AG04449 (cell line): Measurements from ENCODE around the gene PLCH2.

ENCODE experiments used
- CTCF ChIA-PET: fragments of 350-600 bp; formaldehyde crosslinking; extraction: SDS; loops from one replicate; lab custom pipeline; 2021; ENCODE audit warnings: antibody characterized with exemption; lab: Yijun Ruan, JAX
- POLR2A ChIA-PET: fragments of 400-600, 350-600 bp; formaldehyde crosslinking; extraction: SDS; loops from one replicate; lab custom pipeline; 2020; ENCODE audit warnings: antibody characterized with exemption, inconsistent platforms; lab: Yijun Ruan, JAX
- DNase-seq: peaks from one replicate; pipeline ENCODE4 v3.0.0-alpha.2; 2010; ENCODE audit warnings: low read depth, low spot score
- H3K4me3 ChIP-seq: 2 replicates; pipeline ENCODE4 v1.5.1; 2011; ENCODE audit warnings: low read depth, mild to moderate bottlenecking, control low read depth, low read length
- TF ChIP-seq, protein P1 (sequence below): IDR thresholded peaks from one replicate; pipeline ENCODE4 v1.5.1; 2011; ENCODE audit warnings: mild to moderate bottlenecking, moderate library complexity, low read length, control low read depth, inconsistent platforms; ENCODE audit not compliant: insufficient read depth; ENCODE audit errors: missing control alignments

The PLCH2 gene

GRCh38 chr1:2510366-2511155 lies 34.5 kb downstream of the PLCH2 start:
- H3K4me3 ChIP-seq: no peak overlapping the region
- DNase-seq: no peak
- ChIA-PET POLR2A (no interaction called here), CTCF (no interaction called here)
- TF ChIP-seq, protein P1, sequence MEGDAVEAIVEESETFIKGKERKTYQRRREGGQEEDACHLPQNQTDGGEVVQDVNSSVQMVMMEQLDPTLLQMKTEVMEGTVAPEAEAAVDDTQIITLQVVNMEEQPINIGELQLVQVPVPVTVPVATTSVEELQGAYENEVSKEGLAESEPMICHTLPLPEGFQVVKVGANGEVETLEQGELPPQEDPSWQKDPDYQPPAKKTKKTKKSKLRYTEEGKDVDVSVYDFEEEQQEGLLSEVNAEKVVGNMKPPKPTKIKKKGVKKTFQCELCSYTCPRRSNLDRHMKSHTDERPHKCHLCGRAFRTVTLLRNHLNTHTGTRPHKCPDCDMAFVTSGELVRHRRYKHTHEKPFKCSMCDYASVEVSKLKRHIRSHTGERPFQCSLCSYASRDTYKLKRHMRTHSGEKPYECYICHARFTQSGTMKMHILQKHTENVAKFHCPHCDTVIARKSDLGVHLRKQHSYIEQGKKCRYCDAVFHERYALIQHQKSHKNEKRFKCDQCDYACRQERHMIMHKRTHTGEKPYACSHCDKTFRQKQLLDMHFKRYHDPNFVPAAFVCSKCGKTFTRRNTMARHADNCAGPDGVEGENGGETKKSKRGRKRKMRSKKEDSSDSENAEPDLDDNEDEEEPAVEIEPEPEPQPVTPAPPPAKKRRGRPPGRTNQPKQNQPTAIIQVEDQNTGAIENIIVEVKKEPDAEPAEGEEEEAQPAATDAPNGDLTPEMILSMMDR: no peak

- TF ChIP-seq, protein P1: no peak
- DNase-seq: no peak
- POLR2A ChIA-PET: no interaction called here
- CTCF ChIA-PET: no interaction called here
- no peak overlapping the region for H3K4me3 ChIP-seq
Observed at GRCh38 chr1:2512862-2513421, 36.9 kb downstream of the PLCH2 start.

DNA sequence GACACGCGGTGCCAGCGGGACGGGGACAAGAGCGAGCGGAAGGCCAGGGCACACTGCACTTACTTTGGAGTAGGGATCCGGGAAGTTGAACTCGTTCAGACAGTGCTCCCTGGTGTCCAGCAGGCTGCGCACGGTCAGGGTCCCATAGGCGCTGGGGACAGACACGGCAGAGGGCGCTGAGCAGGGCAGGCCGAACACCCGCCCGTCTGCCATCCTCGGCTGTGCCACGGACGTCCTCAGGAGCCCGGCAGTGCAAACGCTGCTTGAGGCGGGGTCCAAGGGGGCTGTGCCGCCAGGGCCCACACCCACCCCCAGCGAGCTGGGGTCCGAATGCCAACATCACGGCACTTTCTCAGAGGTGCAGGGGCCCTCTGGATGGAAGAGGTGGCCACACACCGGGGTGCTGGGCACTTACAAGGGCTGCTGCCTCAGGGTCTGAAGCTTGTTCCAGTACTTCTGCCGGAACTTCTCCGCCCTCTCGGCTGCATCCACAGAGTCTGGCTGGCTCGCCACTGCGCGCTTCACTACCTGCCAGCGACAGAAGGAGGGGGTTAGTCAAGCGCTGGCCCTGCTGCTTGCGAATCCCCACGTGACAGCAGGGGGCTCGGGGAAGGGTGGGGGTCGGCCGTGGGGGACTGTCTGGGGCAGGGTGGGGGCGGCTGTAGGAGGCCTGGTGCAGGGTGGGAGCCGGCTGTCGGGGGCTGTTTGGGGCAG lies 38.0 kb downstream of the PLCH2 start:
- DNase-seq: no peak
- TF ChIP-seq, protein P1: no peak
- H3K4me3 ChIP-seq: no peak overlapping the region
- ChIA-PET POLR2A (no interaction called here), CTCF (no interaction called here)

DNA sequence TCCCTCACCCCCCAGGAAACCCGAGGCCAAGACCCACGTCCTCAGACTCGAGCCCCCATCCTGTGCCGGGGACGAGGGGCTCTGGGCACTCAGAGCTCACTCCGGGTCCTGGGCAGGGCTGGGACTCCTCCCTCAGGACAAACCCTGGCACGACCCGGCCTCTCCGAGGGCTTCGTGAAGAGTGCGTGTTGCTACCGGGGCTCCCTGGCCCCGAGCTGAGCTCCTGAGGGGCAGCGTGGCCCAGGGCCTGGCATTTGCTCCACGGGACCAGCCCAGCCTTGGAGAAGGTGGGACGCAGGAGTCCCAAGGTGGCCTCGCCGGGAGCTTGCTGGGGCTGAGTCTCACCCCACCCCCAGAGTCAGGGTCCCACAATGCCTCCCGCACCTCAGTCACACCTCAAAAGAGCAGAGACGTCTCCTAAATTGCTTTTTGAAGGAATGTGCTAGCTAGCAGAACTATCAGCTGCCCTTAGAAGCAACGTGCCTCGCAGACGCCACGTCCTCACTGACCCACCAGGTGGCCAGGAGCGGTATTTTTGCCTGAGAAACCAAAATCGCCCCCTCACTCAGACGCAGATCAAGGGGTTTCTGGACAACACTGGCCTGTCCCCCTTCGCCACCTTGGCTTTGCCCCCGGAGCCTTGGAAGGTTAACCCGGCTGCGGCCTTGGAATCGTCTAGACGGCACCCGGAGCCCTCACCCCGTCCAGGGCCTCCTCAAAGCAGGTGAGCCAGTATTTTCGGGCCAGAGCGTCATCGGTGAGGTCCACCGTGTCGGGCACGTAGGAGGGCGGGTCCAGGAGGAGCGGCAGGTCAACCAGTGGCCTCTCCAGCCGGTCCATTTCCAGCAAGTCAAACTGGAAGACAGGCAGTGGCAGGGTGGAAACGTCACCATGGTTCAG lies 39.0 kb downstream of the PLCH2 start:
- no peak for DNase-seq
- TF ChIP-seq, protein P1: no peak
- POLR2A ChIA-PET: no interaction called here
- no peak overlapping the region for H3K4me3 ChIP-seq
- CTCF ChIA-PET: interaction anchor here (1.0 kb wide), 1 partner anchor 13 kb away, joined by 3 read pairs; no protein-coding TSS in a partner anchor

DNA sequence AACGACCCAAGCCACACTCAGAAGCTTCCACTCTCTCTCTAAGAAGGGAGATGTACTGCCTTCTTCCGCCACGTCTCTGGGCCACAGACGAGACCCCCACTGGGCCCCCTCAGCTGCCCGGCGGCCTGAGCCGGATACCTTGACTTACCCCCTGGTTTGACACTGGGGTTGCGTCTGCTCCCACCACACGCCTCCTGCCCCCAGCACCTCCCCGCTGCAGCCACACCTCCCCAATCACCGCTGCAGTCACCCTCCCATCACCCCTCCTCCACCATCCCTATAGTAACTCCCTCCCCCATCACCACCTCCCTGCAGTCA lies 39.6 kb downstream of the PLCH2 start:
- H3K4me3 ChIP-seq: no peak overlapping the region
- no peak for DNase-seq
- TF ChIP-seq, protein P1: no peak
- CTCF ChIA-PET: interaction anchor here (1.0 kb wide), 1 partner anchor 13 kb away, joined by 3 read pairs; no protein-coding TSS in a partner anchor
- POLR2A ChIA-PET: no interaction called here

DNA sequence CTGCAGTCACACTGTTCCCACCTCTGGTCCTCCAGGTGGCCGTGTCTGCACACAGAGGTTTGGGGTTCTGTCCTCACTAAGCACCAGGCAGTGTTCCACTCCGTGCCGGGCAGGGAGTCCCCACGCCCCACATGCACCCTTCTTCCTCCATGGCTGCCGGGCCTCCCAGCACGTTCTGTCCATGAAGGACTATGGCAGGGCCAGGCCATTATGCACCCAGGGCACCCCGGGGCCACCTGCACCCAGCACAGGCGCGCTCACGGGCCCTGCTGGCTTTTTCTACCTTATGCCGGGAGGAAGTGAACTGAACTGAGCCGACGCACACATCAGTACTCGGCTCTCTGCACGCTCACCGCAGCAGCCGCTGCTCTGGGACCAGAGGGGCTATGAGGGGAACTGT lies 40.0 kb downstream of the PLCH2 start:
- no peak overlapping the region for H3K4me3 ChIP-seq
- no peak for DNase-seq
- CTCF ChIA-PET: no interaction called here
- TF ChIP-seq, protein P1: no peak
- POLR2A ChIA-PET: no interaction called here
